ENCODE results near the gene TRIP6.

GRCh38 chr7:100874300-100874576 lies 7.1 kb downstream of the TRIP6 start:
- no peak for TF ChIP-seq CTCF (conservative IDR thresholded peaks at IDR 0.05; ENCODE audit: low read depth in 2 of 2)
- TF ChIP-seq POLR2AphosphoS5 (IDR thresholded peaks at IDR 0.05; ENCODE audit: low read depth): no peak
- no peak for TF ChIP-seq EZH2phosphoT487 (IDR thresholded peaks at IDR 0.05; ENCODE audit: unreplicated experiment)
- no peak for TF ChIP-seq CREB1 (CRISPR knock-in tag; IDR thresholded peaks at IDR 0.05; ENCODE audit: low read depth)

Data from GM23338 (cell line).